Stomach (tissue), 4 donors: ENCODE data around the gene CACNA2D2.

ENCODE experiments used
- EP300 ChIP-seq: sonication (generic); formaldehyde crosslinking; IDR thresholded peaks from one replicate; pipeline ENCODE4 v1.6.1; 2017; ENCODE audit warnings: antibody characterized with exemption
- POLR2A ChIP-seq, 4 donors: fragments of 450-650 bp; IDR thresholded peaks; one replicate each; pipeline ENCODE4 v1.6.1; 2016; ENCODE audit warnings: antibody characterized with exemption in 4 of 4, control low read depth in 2 of 4, mild to moderate bottlenecking in 1 of 4, moderate library complexity in 1 of 4
- POLR2AphosphoS5 ChIP-seq, 3 donors: sonication (generic); formaldehyde crosslinking; IDR thresholded peaks; one replicate each; pipeline ENCODE4 v1.6.1; 2016; ENCODE audit warnings: antibody characterized with exemption in 3 of 3
- TF ChIP-seq, protein P1 (sequence below), 7 experiments: fragments of 450-650 bp in 4 of 7; fragments of 200-600 bp in 3 of 7; sonication (generic) in 3 of 7; IDR thresholded peaks; one replicate each; pipeline ENCODE4 v1.5.1; 2016 to 2019; ENCODE audit warnings: antibody characterized with exemption in 7 of 7, control low read depth in 2 of 7, mild to moderate bottlenecking in 1 of 7

DNA sequence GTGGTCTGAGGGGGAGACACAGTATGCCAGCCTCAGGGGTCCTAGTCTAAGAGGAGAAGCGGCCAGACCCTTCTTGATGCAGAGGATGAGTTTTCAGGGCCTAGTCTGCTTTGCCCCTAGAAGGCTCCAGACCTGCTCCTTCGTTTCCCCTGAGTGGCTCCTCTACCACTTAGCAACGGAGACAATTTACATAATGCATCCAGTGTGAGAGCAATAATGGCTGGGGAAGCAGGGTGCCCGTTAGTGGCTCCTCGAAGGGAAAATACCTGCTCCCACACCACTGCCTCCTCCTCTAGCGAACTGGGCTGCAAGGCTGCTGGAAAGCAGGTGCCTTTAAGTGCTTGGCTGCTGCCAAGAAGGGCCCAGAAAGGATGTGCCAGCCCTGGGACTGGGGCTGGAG lies 38.9 kb downstream of the CACNA2D2 start:
- TF ChIP-seq, protein P1, sequence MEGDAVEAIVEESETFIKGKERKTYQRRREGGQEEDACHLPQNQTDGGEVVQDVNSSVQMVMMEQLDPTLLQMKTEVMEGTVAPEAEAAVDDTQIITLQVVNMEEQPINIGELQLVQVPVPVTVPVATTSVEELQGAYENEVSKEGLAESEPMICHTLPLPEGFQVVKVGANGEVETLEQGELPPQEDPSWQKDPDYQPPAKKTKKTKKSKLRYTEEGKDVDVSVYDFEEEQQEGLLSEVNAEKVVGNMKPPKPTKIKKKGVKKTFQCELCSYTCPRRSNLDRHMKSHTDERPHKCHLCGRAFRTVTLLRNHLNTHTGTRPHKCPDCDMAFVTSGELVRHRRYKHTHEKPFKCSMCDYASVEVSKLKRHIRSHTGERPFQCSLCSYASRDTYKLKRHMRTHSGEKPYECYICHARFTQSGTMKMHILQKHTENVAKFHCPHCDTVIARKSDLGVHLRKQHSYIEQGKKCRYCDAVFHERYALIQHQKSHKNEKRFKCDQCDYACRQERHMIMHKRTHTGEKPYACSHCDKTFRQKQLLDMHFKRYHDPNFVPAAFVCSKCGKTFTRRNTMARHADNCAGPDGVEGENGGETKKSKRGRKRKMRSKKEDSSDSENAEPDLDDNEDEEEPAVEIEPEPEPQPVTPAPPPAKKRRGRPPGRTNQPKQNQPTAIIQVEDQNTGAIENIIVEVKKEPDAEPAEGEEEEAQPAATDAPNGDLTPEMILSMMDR (IDR thresholded peaks at IDR 0.05) = no peak
- TF ChIP-seq POLR2AphosphoS5 (IDR thresholded peaks at IDR 0.05) = no peak
- TF ChIP-seq POLR2A (IDR thresholded peaks at IDR 0.05) = no peak
- no peak for TF ChIP-seq EP300
